Caco-2 (cell line): ENCODE data around the gene CIITA. TPM values are rescaled to one million over a fixed set of nuclear protein-coding genes. Genes with fewer than 3 reads are reported as not detected.
A peak's percentile ranks its signal among the peaks of the same experiment; 100 is the strongest.

Experiments
- BruUV-seq: library from RNA; stranded (reverse); fragments of 400-500 nt; replicated peaks from 2 replicates; lab custom pipeline; 2021; lab: Mats Ljungman, UMichigan
- CTCF ChIA-PET: fragments of 300-600 bp; sonication (Branson Sonifier 250); formaldehyde crosslinking; loops from one replicate; lab custom pipeline; 2022; ENCODE audit warnings: antibody characterized with exemption; lab: Charles Lee
- POLR2A ChIA-PET: fragments of 300-600 bp; sonication (Branson Sonifier 250); formaldehyde crosslinking; loops from one replicate; lab custom pipeline; 2022; ENCODE audit warnings: antibody characterized with exemption; lab: Charles Lee
- DNase-seq, 2 experiments: peaks; one replicate each; pipeline versions ENCODE4 v3.0.0 to v3.0.0-alpha.2; 2020 to 2022
- H3K27me3 ChIP-seq: replicated peaks from 2 replicates; pipeline ENCODE4 v1.6.0; 2011; ENCODE audit warnings: low read length; ENCODE audit not compliant: control insufficient read depth, insufficient read depth
- H3K36me3 ChIP-seq: 2 replicates; pipeline ENCODE4 v1.5.1; 2011; ENCODE audit warnings: low read length; ENCODE audit not compliant: control insufficient read depth, insufficient read depth
- H3K4me1 ChIP-seq: fragments of 250-450 bp; sonication (Bioruptor Pico); 2 replicates; pipeline ENCODE4 v1.5.1; 2020; ENCODE audit warnings: mild to moderate bottlenecking
- H3K4me3 ChIP-seq: 2 replicates; pipeline ENCODE4 v1.5.1; 2011; ENCODE audit warnings: low read depth, mild to moderate bottlenecking, control low read depth, low read length
- H3K9me3 ChIP-seq: fragments of 250-450 bp; sonication (Bioruptor Pico); 2 replicates; pipeline ENCODE4 v1.5.1; 2020; ENCODE audit warnings: mild to moderate bottlenecking, moderate library complexity
- H3K27ac Mint-ChIP-seq: one replicate; pipeline ENCODE4 v1.8.0; 2022; ENCODE audit warnings: mixed read lengths; ENCODE audit not compliant: unreplicated experiment
- H3K27me3 Mint-ChIP-seq: one replicate; pipeline ENCODE4 v1.8.0; 2022; ENCODE audit warnings: mixed read lengths; ENCODE audit not compliant: insufficient read depth, unreplicated experiment
- H3K36me3 Mint-ChIP-seq: one replicate; pipeline ENCODE4 v1.8.0; 2022; ENCODE audit warnings: mild to moderate bottlenecking, mixed read lengths; ENCODE audit not compliant: insufficient read depth, unreplicated experiment
- H3K4me1 Mint-ChIP-seq: one replicate; pipeline ENCODE4 v1.8.0; 2022; ENCODE audit warnings: low read depth, mixed read lengths; ENCODE audit not compliant: unreplicated experiment
- H3K4me3 Mint-ChIP-seq: one replicate; pipeline ENCODE4 v1.8.0; 2022; ENCODE audit warnings: mild to moderate bottlenecking, moderate library complexity, mixed read lengths; ENCODE audit not compliant: unreplicated experiment
- H3K9me3 Mint-ChIP-seq: one replicate; pipeline ENCODE4 v1.8.0; 2022; ENCODE audit warnings: mixed read lengths; ENCODE audit not compliant: unreplicated experiment
- intact Hi-C: fragments of 100-400 bp; cut with micrococcal nuclease; formaldehyde crosslinking; loops from one replicate; pipeline ENCODE4 v1.10.0; 2022; ENCODE audit not compliant: unreplicated experiment
- total RNA-seq: library from RNA; stranded (reverse); gene quantifications from 2 replicates; pipeline ENCODE4 v1.2.3, GENCODE V29; 2022
- TF ChIP-seq, protein P1 (sequence below), 2 experiments: fragments of 200-600 bp in 1 of 2; IDR thresholded peaks; 1 replicate in 1 of 2; 2 replicates in 1 of 2; pipeline versions ENCODE4 v1.5.1 to v1.8.0; 2011 to 2022; ENCODE audit warnings: antibody characterized with exemption in 1 of 2, control low read depth in 1 of 2, inconsistent platforms in 1 of 2, low read depth in 1 of 2, low read length in 1 of 2, mild to moderate bottlenecking in 1 of 2, moderate library complexity in 1 of 2; ENCODE audit not compliant: insufficient read depth in 1 of 2, severe bottlenecking in 1 of 2, unreplicated experiment in 1 of 2

CIITA gene
- total RNA-seq, 1 experiment from 2014 or later: 0.27 TPM

GRCh38 chr16:10981697-10982216, 104.8 kb downstream of the CIITA start:
- TF ChIP-seq, protein P1, sequence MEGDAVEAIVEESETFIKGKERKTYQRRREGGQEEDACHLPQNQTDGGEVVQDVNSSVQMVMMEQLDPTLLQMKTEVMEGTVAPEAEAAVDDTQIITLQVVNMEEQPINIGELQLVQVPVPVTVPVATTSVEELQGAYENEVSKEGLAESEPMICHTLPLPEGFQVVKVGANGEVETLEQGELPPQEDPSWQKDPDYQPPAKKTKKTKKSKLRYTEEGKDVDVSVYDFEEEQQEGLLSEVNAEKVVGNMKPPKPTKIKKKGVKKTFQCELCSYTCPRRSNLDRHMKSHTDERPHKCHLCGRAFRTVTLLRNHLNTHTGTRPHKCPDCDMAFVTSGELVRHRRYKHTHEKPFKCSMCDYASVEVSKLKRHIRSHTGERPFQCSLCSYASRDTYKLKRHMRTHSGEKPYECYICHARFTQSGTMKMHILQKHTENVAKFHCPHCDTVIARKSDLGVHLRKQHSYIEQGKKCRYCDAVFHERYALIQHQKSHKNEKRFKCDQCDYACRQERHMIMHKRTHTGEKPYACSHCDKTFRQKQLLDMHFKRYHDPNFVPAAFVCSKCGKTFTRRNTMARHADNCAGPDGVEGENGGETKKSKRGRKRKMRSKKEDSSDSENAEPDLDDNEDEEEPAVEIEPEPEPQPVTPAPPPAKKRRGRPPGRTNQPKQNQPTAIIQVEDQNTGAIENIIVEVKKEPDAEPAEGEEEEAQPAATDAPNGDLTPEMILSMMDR (IDR thresholded peaks at IDR 0.05; ENCODE audit: insufficient read depth in 1 of 2, low read depth in 1 of 2, low read length in 1 of 2, severe bottlenecking in 1 of 2, unreplicated experiment in 1 of 2): peak; percentile 32 to 62
- no peak overlapping the region for H3K27ac Mint-ChIP-seq
- DNase-seq: peak; percentile 57 to 63
- H3K27me3 Mint-ChIP-seq: no peaks in the 10 kb centered on the region
- ChIA-PET POLR2A (no interaction called here), CTCF (no interaction called here)
- H3K9me3 Mint-ChIP-seq: no peaks in the 10 kb centered on the region
- no peaks in the 10 kb centered on the region for H3K4me1 ChIP-seq
- no peaks in the 10 kb centered on the region for H3K9me3 ChIP-seq
- H3K4me3 ChIP-seq: no peak overlapping the region
- H3K4me3 Mint-ChIP-seq: no peak overlapping the region
- no peaks in the 10 kb centered on the region; the same call in 1 of the 2 replicates for H3K36me3 ChIP-seq
- H3K27me3 ChIP-seq: no peaks in the 10 kb centered on the region
- intact Hi-C loops: no loop called here
- H3K4me1 Mint-ChIP-seq: no peaks in the 10 kb centered on the region
- no TSS peak for BruUV-seq
- H3K36me3 Mint-ChIP-seq: peaks cover 14% of the 10 kb centered on the region

GRCh38 chr16:10982465-10983150, 105.6 kb downstream of the CIITA start:
- DNase-seq: no peak
- H3K4me3 ChIP-seq: no peak overlapping the region
- no peaks in the 10 kb centered on the region for H3K9me3 ChIP-seq
- CTCF ChIA-PET: interaction anchor here (0.6 kb wide), 2 partner anchors 20 to 887 kb away, joined by 3 to 5 read pairs; no protein-coding TSS in a partner anchor
- POLR2A ChIA-PET: interaction anchor here (1.3 kb wide), 1 partner anchor 273 kb away, joined by 4 read pairs; the partner anchor contains the start of gene SOCS1
- no peaks in the 10 kb centered on the region for H3K27me3 Mint-ChIP-seq
- H3K36me3 Mint-ChIP-seq: peaks cover 14% of the 10 kb centered on the region
- H3K9me3 Mint-ChIP-seq: no peaks in the 10 kb centered on the region
- H3K27ac Mint-ChIP-seq: no peak overlapping the region
- H3K27me3 ChIP-seq: no peaks in the 10 kb centered on the region
- no peak overlapping the region for H3K4me3 Mint-ChIP-seq
- no peaks in the 10 kb centered on the region for H3K4me1 ChIP-seq
- TF ChIP-seq, protein P1 (IDR thresholded peaks at IDR 0.05; ENCODE audit: insufficient read depth in 1 of 2, low read depth in 1 of 2, low read length in 1 of 2, severe bottlenecking in 1 of 2, unreplicated experiment in 1 of 2): no peak
- no TSS peak for BruUV-seq
- no peaks in the 10 kb centered on the region; the same call in 1 of the 2 replicates for H3K36me3 ChIP-seq
- no peaks in the 10 kb centered on the region for H3K4me1 Mint-ChIP-seq
- intact Hi-C loops: no loop called here

GRCh38 chr16:10983159-10983558, 106.2 kb downstream of the CIITA start:
- TF ChIP-seq, protein P1 (IDR thresholded peaks at IDR 0.05; ENCODE audit: insufficient read depth in 1 of 2, low read depth in 1 of 2, low read length in 1 of 2, severe bottlenecking in 1 of 2, unreplicated experiment in 1 of 2): peak in 1 of 2 experiments; percentile 7
- Histone ChIP-seq H3K4me3 (no peak overlapping the region), H3K36me3 (no peaks in the 10 kb centered on the region; the same call in 1 of the 2 replicates), H3K27me3 (no peaks in the 10 kb centered on the region), H3K4me1 (no peaks in the 10 kb centered on the region), H3K9me3 (no peaks in the 10 kb centered on the region)
- BruUV-seq: no TSS peak
- ChIA-PET POLR2A (interaction anchor here (1.3 kb wide), 1 partner anchor 272 kb away, joined by 4 read pairs; the partner anchor contains the start of gene SOCS1), CTCF (interaction anchor here (0.6 kb wide), 2 partner anchors 20 to 886 kb away, joined by 3 to 5 read pairs; no protein-coding TSS in a partner anchor)
- Mint-ChIP-seq H3K4me1 (no peaks in the 10 kb centered on the region), H3K9me3 (no peaks in the 10 kb centered on the region), H3K27me3 (no peaks in the 10 kb centered on the region), H3K36me3 (peaks cover 14% of the 10 kb centered on the region), H3K4me3 (no peak overlapping the region), H3K27ac (no peak overlapping the region)
- intact Hi-C loops: no loop called here
- no peak for DNase-seq
